GM12878 (cell line): ENCODE results near the gene HTD2. TPM values are rescaled to one million over a fixed set of nuclear protein-coding genes. Genes with fewer than 3 reads are reported as not detected.

ENCODE experiments used
- ATAC-seq: fragments of 200-7000 bp; cut with Tn5 transposase; 3 replicates; pipeline ENCODE4 v1.9.1; 2020; ENCODE audit warnings: mild to moderate bottlenecking, moderate library complexity
- BruUV-seq: library from RNA; stranded (reverse); fragments of 400-500 nt; replicated peaks from 2 replicates; lab custom pipeline; 2021; lab: Mats Ljungman, UMichigan
- CTCF ChIA-PET: fragments of 300-600 bp; sonication (Branson Sonifier 250); formaldehyde crosslinking; extraction: SDS; loops from one replicate; lab custom pipeline; 2021; ENCODE audit warnings: inconsistent platforms; lab: Yijun Ruan, JAX
- POLR2A ChIA-PET: fragments of 350-600 bp; formaldehyde crosslinking; extraction: SDS; loops from one replicate; lab custom pipeline; 2021; ENCODE audit warnings: inconsistent platforms; lab: Charles Lee
- RAD21 ChIA-PET: fragments of 300-600 bp; sonication (Branson Sonifier 250); formaldehyde crosslinking; loops from one replicate; lab custom pipeline; 2023; ENCODE audit warnings: antibody characterized with exemption; ENCODE audit not compliant: unreplicated experiment; lab: Charles Lee
- SMC1A ChIA-PET: fragments of 300-600 bp; sonication (Branson Sonifier 250); formaldehyde crosslinking; loops from one replicate; lab custom pipeline; 2023; ENCODE audit not compliant: unreplicated experiment, uncharacterized antibody; lab: Charles Lee
- DNase-seq: peaks from one replicate; pipeline ENCODE4 v3.0.0-alpha.2; 2011; ENCODE audit warnings: low read depth, low spot score
- FAIRE-seq: peaks from 3 replicates; lab custom pipeline; 2011; peaks lifted over from hg19 to GRCh38; lab: Jason Lieb, UNC
- H2AFZ ChIP-seq: 2 replicates; pipeline ENCODE4 v1.6.0; 2011; ENCODE audit warnings: low read depth, low read length, control low read depth; ENCODE audit not compliant: control insufficient read depth
- H3K27ac ChIP-seq: 2 replicates; pipeline ENCODE4 v1.5.1; 2011; ENCODE audit warnings: control low read depth; ENCODE audit not compliant: control insufficient read depth, insufficient read depth
- H3K27me3 ChIP-seq, 2 experiments: replicated peaks in 1 of 2; 2 replicates each; pipeline versions ENCODE4 v1.6.0 to v1.6.1; 2011; ENCODE audit warnings: low read length in 1 of 2; ENCODE audit not compliant: control insufficient read depth in 2 of 2, insufficient read depth in 2 of 2
- H3K36me3 ChIP-seq, 2 experiments: 2 replicates each; pipeline ENCODE4 v1.5.1; 2011; ENCODE audit warnings: low read length in 1 of 2; ENCODE audit not compliant: control insufficient read depth in 2 of 2, insufficient read depth in 2 of 2
- H3K4me1 ChIP-seq: 2 replicates; pipeline ENCODE4 v1.6.1; 2011; ENCODE audit warnings: mild to moderate bottlenecking, low read length, moderate library complexity, mixed read lengths; ENCODE audit not compliant: control insufficient read depth, insufficient read depth
- H3K4me2 ChIP-seq: 2 replicates; pipeline ENCODE4 v1.6.0; 2011; ENCODE audit warnings: control low read depth; ENCODE audit not compliant: control insufficient read depth, insufficient read depth
- H3K4me3 ChIP-seq: fragments of 200-600 bp; sonication (generic); 2 replicates; pipeline ENCODE4 v1.5.1; 2016
- H3K79me2 ChIP-seq: 2 replicates; pipeline ENCODE4 v1.6.0; 2011; ENCODE audit warnings: low read length; ENCODE audit not compliant: control insufficient read depth, insufficient read depth
- H3K9ac ChIP-seq: 2 replicates; pipeline ENCODE4 v1.8.0; 2011; ENCODE audit warnings: low read length, control low read depth, mixed read lengths; ENCODE audit not compliant: control insufficient read depth, insufficient read depth
- H3K9me3 ChIP-seq: replicated peaks from 3 replicates; pipeline ENCODE4 v1.5.1; 2011; ENCODE audit warnings: mild to moderate bottlenecking, low read length; ENCODE audit not compliant: control insufficient read depth, insufficient read depth
- H4K20me1 ChIP-seq: 2 replicates; pipeline ENCODE4 v1.6.0; 2011; ENCODE audit not compliant: control insufficient read depth, insufficient read depth
- CBFB ChIP-seq: IDR thresholded peaks from 2 replicates; pipeline ENCODE4 v1.6.1; 2016; ENCODE audit warnings: antibody characterized with exemption, low read depth
- ESRRA ChIP-seq: IDR thresholded peaks from 2 replicates; pipeline ENCODE4 v1.6.1; 2012; ENCODE audit warnings: mild to moderate bottlenecking, low read length, improper control_type of control experiment
- ETV6 ChIP-seq, 2 experiments: fragments of 450-650 bp in 1 of 2; IDR thresholded peaks in 1 of 2; conservative IDR thresholded peaks in 1 of 2; 2 replicates each; pipeline ENCODE4 v1.6.1; 2014; ENCODE audit warnings: antibody characterized with exemption in 1 of 2, borderline replicate concordance in 1 of 2, low read depth in 1 of 2, mild to moderate bottlenecking in 1 of 2, moderate library complexity in 1 of 2
- FOS ChIP-seq: IDR thresholded peaks from 3 replicates; pipeline ENCODE4 v1.6.1; 2011; ENCODE audit warnings: borderline replicate concordance; ENCODE audit not compliant: insufficient read length; ENCODE audit errors: extremely low read depth
- MEF2A ChIP-seq: IDR thresholded peaks from 2 replicates; pipeline ENCODE4 v1.6.1; 2011; ENCODE audit warnings: low read depth, mild to moderate bottlenecking, low read length, moderate library complexity; ENCODE audit not compliant: insufficient read depth
- NR2C2 ChIP-seq: IDR thresholded peaks from 2 replicates; pipeline ENCODE4 v1.6.1; 2011; ENCODE audit warnings: borderline replicate concordance, low read depth; ENCODE audit not compliant: control insufficient read depth, insufficient read length
- TAF1 ChIP-seq: IDR thresholded peaks from 2 replicates; pipeline ENCODE4 v1.6.1; 2011; ENCODE audit warnings: mild to moderate bottlenecking, low read depth, low read length, borderline replicate concordance
- YY1 ChIP-seq: IDR thresholded peaks from 2 replicates; pipeline ENCODE4 v1.6.1; 2011; ENCODE audit warnings: low read depth, mild to moderate bottlenecking, low read length
- WGBS: methylation state at CpG from one replicate; pipeline ENCODE4 v1.1.6; 2016; ENCODE audit warnings: low lambda C conversion rate; ENCODE audit not compliant: insufficient replicate concordance, insufficient coverage; ENCODE audit errors: missing lambda C conversion rate; 5-methylcytosine and 5-hydroxymethylcytosine counted together
- in situ Hi-C: fragments of 300-500 bp; cut with MboI; formaldehyde crosslinking; loops from 9 replicates; pipeline ENCODE4 v1.14.3; 2018; ENCODE audit warnings: mixed read lengths
- intact Hi-C: fragments of 100-400 bp; cut with micrococcal nuclease; formaldehyde crosslinking; loops from one replicate; pipeline ENCODE4 v1.14.2; 2022; ENCODE audit not compliant: unreplicated experiment
- polyA plus RNA-seq, 11 experiments: library from polyadenylated mRNA; depleted of rRNA in 4 of 11; unstranded in 6 of 11; stranded (reverse) in 5 of 11; fragments of >200 nt; fragmentation: Nextera tagmentation in 4 of 11; fragmentation: Illumina TruSeq in 1 of 11; extraction: Ambion mirVana in 4 of 11; extraction: Trizol in 1 of 11; gene quantifications; 1 replicate in 1 of 11; 2 replicates in 10 of 11; pipeline versions ENCODE4 v1.2.1 to v1.2.3, GENCODE V29; 2011 to 2016; ENCODE audit warnings: inconsistent platforms in 2 of 11, missing spikeins in 2 of 11, low read depth in 1 of 11
- total RNA-seq, 4 experiments: library from RNA; depleted of rRNA in 3 of 4; stranded (reverse); fragments of >200 nt in 3 of 4; fragmentation: Illumina TruSeq in 1 of 4; extraction: Trizol in 1 of 4; gene quantifications; 2 replicates each; pipeline versions ENCODE4 v1.2.1 to v1.2.3, GENCODE V29; 2013 to 2021
- TF ChIP-seq, protein P1 (sequence below), 3 experiments: IDR thresholded peaks in 2 of 3; conservative IDR thresholded peaks in 1 of 3; 2 replicates each; pipeline ENCODE4 v1.5.1; 2011; ENCODE audit warnings: low read depth in 3 of 3, low read length in 3 of 3, mild to moderate bottlenecking in 3 of 3, control low read depth in 2 of 3, moderate library complexity in 2 of 3, inconsistent platforms in 1 of 3, mixed read lengths in 1 of 3; ENCODE audit not compliant: control insufficient read depth in 2 of 3, insufficient read depth in 1 of 3; ENCODE audit errors: extremely low read depth in 1 of 3
- TF ChIP-seq, protein P2 (sequence below): IDR thresholded peaks from 2 replicates; pipeline ENCODE4 v1.6.1; 2012; ENCODE audit warnings: low read depth, low read length, improper control_type of control experiment
- TF ChIP-seq, protein P3 (sequence below): IDR thresholded peaks from 2 replicates; pipeline ENCODE4 v1.6.1; 2011; ENCODE audit warnings: borderline replicate concordance, low read depth, mild to moderate bottlenecking, moderate library complexity, low read length; ENCODE audit not compliant: insufficient read depth, poor library complexity, severe bottlenecking

Gene HTD2
- total and polyA plus RNA-seq, 10 of the 15 experiments (the other 5 are each of a cell fraction or from before 2014, with no cell fraction given): 5.9 to 24.7 (median 9.5) TPM

DNA sequence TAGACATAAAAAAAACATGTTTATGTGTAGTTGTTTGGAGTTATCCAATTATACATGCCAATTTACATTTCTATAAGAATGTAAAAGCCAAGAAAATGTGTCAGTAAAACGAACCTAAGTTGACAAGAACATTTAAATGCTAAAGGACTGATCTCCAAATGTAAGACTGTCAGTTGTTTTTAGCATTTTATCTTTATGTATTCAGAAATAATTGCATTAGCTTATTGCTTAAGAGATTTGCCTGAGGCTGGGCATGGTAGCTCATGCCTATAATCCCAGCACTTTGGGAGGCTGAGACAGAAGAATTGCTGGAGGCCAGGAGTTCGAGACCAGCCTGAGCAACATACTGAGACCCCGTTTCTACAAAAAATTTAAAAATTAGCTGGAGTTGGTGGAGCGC is 53.3 kb downstream of the HTD2 start:
- BruUV-seq: no TSS peak
- RAD21 ChIA-PET: interaction anchor here (1.9 kb wide), 1 partner anchor 9 kb away, joined by 7 read pairs; no protein-coding TSS in a partner anchor
- Histone ChIP-seq H3K4me2 (no peak overlapping the region), H3K27ac (no peak overlapping the region), H3K36me3 (no peaks in the 10 kb centered on the region), H3K9me3 (no peaks in the 10 kb centered on the region), H3K27me3 (no peaks in the 10 kb centered on the region), H4K20me1 (no peaks in the 10 kb centered on the region), H3K4me1 (peaks cover 19% of the 10 kb centered on the region), H3K9ac (no peak overlapping the region), H3K4me3 (no peak overlapping the region), H2AFZ (no peak overlapping the region), H3K79me2 (no peaks in the 10 kb centered on the region; the same call in 1 of the 2 replicates)
- in situ Hi-C loops: no loop called here
- no peak for ATAC-seq
- no peak for FAIRE-seq
- no peak for DNase-seq
- SMC1A ChIA-PET: interaction anchor here (1.4 to 1.7 kb wide), 2 partner anchors 29 to 38 kb away, joined by 3 to 4 read pairs; no protein-coding TSS in a partner anchor
- WGBS: 42% methylated on average over 4 of the region's 4 CpGs
- CTCF ChIA-PET: no interaction called here
- POLR2A ChIA-PET: no interaction called here
- intact Hi-C loops: no loop called here
- TF ChIP-seq CBFB (no peak), TAF1 (no peak)
- TF ChIP-seq, protein P1, sequence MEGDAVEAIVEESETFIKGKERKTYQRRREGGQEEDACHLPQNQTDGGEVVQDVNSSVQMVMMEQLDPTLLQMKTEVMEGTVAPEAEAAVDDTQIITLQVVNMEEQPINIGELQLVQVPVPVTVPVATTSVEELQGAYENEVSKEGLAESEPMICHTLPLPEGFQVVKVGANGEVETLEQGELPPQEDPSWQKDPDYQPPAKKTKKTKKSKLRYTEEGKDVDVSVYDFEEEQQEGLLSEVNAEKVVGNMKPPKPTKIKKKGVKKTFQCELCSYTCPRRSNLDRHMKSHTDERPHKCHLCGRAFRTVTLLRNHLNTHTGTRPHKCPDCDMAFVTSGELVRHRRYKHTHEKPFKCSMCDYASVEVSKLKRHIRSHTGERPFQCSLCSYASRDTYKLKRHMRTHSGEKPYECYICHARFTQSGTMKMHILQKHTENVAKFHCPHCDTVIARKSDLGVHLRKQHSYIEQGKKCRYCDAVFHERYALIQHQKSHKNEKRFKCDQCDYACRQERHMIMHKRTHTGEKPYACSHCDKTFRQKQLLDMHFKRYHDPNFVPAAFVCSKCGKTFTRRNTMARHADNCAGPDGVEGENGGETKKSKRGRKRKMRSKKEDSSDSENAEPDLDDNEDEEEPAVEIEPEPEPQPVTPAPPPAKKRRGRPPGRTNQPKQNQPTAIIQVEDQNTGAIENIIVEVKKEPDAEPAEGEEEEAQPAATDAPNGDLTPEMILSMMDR (IDR thresholded peaks at IDR 0.05 in 2 of 3, conservative IDR thresholded peaks at IDR 0.05 in 1 of 3; ENCODE audit: control insufficient read depth in 2 of 3, extremely low read depth in 1 of 3, insufficient read depth in 1 of 3, low read depth in 3 of 3, low read length in 3 of 3): no peak
- TF ChIP-seq, protein P2, sequence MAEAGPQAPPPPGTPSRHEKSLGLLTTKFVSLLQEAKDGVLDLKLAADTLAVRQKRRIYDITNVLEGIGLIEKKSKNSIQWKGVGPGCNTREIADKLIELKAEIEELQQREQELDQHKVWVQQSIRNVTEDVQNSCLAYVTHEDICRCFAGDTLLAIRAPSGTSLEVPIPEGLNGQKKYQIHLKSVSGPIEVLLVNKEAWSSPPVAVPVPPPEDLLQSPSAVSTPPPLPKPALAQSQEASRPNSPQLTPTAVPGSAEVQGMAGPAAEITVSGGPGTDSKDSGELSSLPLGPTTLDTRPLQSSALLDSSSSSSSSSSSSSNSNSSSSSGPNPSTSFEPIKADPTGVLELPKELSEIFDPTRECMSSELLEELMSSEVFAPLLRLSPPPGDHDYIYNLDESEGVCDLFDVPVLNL: no peak

DNA sequence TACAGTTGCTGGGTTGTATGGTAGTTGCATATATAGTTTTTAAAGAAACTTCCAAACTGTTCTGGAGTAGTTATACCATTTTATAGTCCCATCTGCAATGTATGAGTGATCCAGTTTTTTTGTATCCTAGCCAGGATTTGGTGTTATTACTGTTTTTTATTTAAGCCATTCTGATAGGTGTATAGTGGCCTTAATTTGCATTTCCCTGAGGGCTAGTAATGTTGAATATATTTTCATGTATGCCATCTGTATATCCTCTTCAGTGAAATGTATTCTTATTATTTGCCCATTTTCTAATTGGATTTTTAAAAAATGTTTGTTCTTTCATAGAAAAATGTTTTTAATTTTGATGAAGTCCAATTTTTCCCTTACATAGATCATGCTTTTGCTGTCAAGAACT is 55.5 kb downstream of the HTD2 start:
- H4K20me1 ChIP-seq: no peaks in the 10 kb centered on the region
- no peak overlapping the region for H3K4me2 ChIP-seq
- BruUV-seq: no TSS peak
- no peaks in the 10 kb centered on the region for H3K27me3 ChIP-seq
- peaks cover under 1% of the 10 kb centered on the region; the same call in 1 of the 2 replicates for H3K4me1 ChIP-seq
- H3K9me3 ChIP-seq: no peaks in the 10 kb centered on the region
- RAD21 ChIA-PET: no interaction called here
- H2AFZ ChIP-seq: no peak overlapping the region
- no peak overlapping the region for H3K27ac ChIP-seq
- H3K79me2 ChIP-seq: no peaks in the 10 kb centered on the region
- ATAC-seq (no peak), DNase-seq (no peak), FAIRE-seq (no peak)
- CTCF ChIA-PET: no interaction called here
- no peak overlapping the region for H3K9ac ChIP-seq
- in situ Hi-C loops: no loop called here
- SMC1A ChIA-PET: no interaction called here
- POLR2A ChIA-PET: no interaction called here
- intact Hi-C loops: no loop called here
- no peaks in the 10 kb centered on the region for H3K36me3 ChIP-seq
- no peak overlapping the region for H3K4me3 ChIP-seq
- TF ChIP-seq ETV6 (conservative IDR thresholded peaks at IDR 0.05 in 1 of 2, IDR thresholded peaks at IDR 0.05 in 1 of 2; ENCODE audit: borderline replicate concordance in 1 of 2, low read depth in 1 of 2) (no peak), MEF2A (no peak), FOS (no peak), YY1 (no peak), NR2C2 (no peak), ESRRA (no peak)
- TF ChIP-seq, protein P3, sequence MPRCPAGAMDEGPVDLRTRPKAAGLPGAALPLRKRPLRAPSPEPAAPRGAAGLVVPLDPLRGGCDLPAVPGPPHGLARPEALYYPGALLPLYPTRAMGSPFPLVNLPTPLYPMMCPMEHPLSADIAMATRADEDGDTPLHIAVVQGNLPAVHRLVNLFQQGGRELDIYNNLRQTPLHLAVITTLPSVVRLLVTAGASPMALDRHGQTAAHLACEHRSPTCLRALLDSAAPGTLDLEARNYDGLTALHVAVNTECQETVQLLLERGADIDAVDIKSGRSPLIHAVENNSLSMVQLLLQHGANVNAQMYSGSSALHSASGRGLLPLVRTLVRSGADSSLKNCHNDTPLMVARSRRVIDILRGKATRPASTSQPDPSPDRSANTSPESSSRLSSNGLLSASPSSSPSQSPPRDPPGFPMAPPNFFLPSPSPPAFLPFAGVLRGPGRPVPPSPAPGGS: no peak
